Uterus (tissue), 2 donors: Measurements from ENCODE around the gene PLA2G4E.

Experiments
- CTCF ChIP-seq, 4 experiments: fragments of 200-600 bp in 2 of 4; fragments of 450-650 bp in 2 of 4; sonication (generic) in 2 of 4; IDR thresholded peaks; one replicate each; pipeline ENCODE4 v1.5.1; 2016 to 2019; ENCODE audit warnings: antibody characterized with exemption in 4 of 4, mild to moderate bottlenecking in 2 of 4, moderate library complexity in 1 of 4
- POLR2A ChIP-seq, 2 donors: fragments of 450-650 bp; IDR thresholded peaks; one replicate each; pipeline ENCODE4 v1.6.1; 2016; ENCODE audit warnings: antibody characterized with exemption in 2 of 2, mild to moderate bottlenecking in 1 of 2, moderate library complexity in 1 of 2

GRCh38 chr15:41995476-41995855 lies 25.4 kb downstream of the PLA2G4E start:
- TF ChIP-seq CTCF (IDR thresholded peaks at IDR 0.05): no peak
- TF ChIP-seq POLR2A (IDR thresholded peaks at IDR 0.05): no peak
